AG04449 (cell line): ENCODE measurements around the gene COL15A1.

ENCODE experiments used
- CTCF ChIA-PET: fragments of 350-600 bp; formaldehyde crosslinking; extraction: SDS; loops from one replicate; lab custom pipeline; 2021; ENCODE audit warnings: antibody characterized with exemption; lab: Yijun Ruan, JAX
- POLR2A ChIA-PET: fragments of 400-600, 350-600 bp; formaldehyde crosslinking; extraction: SDS; loops from one replicate; lab custom pipeline; 2020; ENCODE audit warnings: antibody characterized with exemption, inconsistent platforms; lab: Yijun Ruan, JAX
- DNase-seq: peaks from one replicate; pipeline ENCODE4 v3.0.0-alpha.2; 2010; ENCODE audit warnings: low read depth, low spot score
- H3K4me3 ChIP-seq: 2 replicates; pipeline ENCODE4 v1.5.1; 2011; ENCODE audit warnings: low read depth, mild to moderate bottlenecking, control low read depth, low read length
- CTCF ChIP-seq: IDR thresholded peaks from one replicate; pipeline ENCODE4 v1.5.1; 2011; ENCODE audit warnings: mild to moderate bottlenecking, moderate library complexity, low read length, control low read depth, inconsistent platforms; ENCODE audit not compliant: insufficient read depth; ENCODE audit errors: missing control alignments

The COL15A1 gene

GRCh38 chr9:98973171-98973570, 29.5 kb downstream of the COL15A1 start:
- ChIA-PET CTCF (interaction anchor here (0.8 to 11.1 kb wide), 16 partner anchors 8 to 166 kb away, joined by 3 to 192 read pairs (median 4); no protein-coding TSS in a partner anchor), POLR2A (no interaction called here)
- DNase-seq: no peak
- H3K4me3 ChIP-seq: no peak overlapping the region
- no peak for TF ChIP-seq CTCF

- CTCF ChIA-PET: interaction anchor here (0.7 to 11.1 kb wide), 16 partner anchors 8 to 166 kb away, joined by 3 to 192 read pairs (median 4); no protein-coding TSS in a partner anchor
- H3K4me3 ChIP-seq: no peak overlapping the region
- no peak for DNase-seq
- POLR2A ChIA-PET: no interaction called here
- no peak for TF ChIP-seq CTCF
Measured at GRCh38 chr9:98973576-98973975, 29.9 kb downstream of the COL15A1 start.

- H3K4me3 ChIP-seq: no peak overlapping the region
- CTCF ChIA-PET: interaction anchor here (0.5 to 11.1 kb wide), 23 partner anchors 9 to 183 kb away, joined by 3 to 192 read pairs (median 6); no protein-coding TSS in a partner anchor
- no peak for DNase-seq
- POLR2A ChIA-PET: no interaction called here
- no peak for TF ChIP-seq CTCF
Measured at GRCh38 chr9:98974106-98974505, 30.4 kb downstream of the COL15A1 start.

- DNase-seq: no peak
- H3K4me3 ChIP-seq: no peak overlapping the region
- ChIA-PET POLR2A (no interaction called here), CTCF (interaction anchor here (0.5 to 11.1 kb wide), 27 partner anchors 9 to 183 kb away, joined by 3 to 192 read pairs (median 5); no protein-coding TSS in a partner anchor)
- TF ChIP-seq CTCF: no peak
Measured at GRCh38 chr9:98974554-98974953, 30.8 kb downstream of the COL15A1 start.

GRCh38 chr9:98974994-98975712, 31.4 kb downstream of the COL15A1 start:
- DNase-seq: no peak
- ChIA-PET CTCF (interaction anchor here (0.6 to 11.1 kb wide), 37 partner anchors 9 to 201 kb away, joined by 3 to 192 read pairs (median 5); no protein-coding TSS in a partner anchor), POLR2A (interaction anchor here (1.0 kb wide), 1 partner anchor 108 kb away, joined by 3 read pairs; no protein-coding TSS in a partner anchor)
- peak; percentile 100 for TF ChIP-seq CTCF
- H3K4me3 ChIP-seq: peak overlapping the region; percentile 38

- CTCF ChIA-PET: interaction anchor here (0.6 to 11.1 kb wide), 20 partner anchors 11 to 200 kb away, joined by 3 to 192 read pairs (median 7); no protein-coding TSS in a partner anchor
- POLR2A ChIA-PET: interaction anchor here (1.0 kb wide), 1 partner anchor 108 kb away, joined by 3 read pairs; no protein-coding TSS in a partner anchor
- TF ChIP-seq CTCF: no peak
- no peak for DNase-seq
- no peak overlapping the region for H3K4me3 ChIP-seq
Measured at GRCh38 chr9:98975838-98976237, 32.1 kb downstream of the COL15A1 start.
